ENCODE measurements around the gene NT5C. TPM values are rescaled to one million over a fixed set of nuclear protein-coding genes. Genes with fewer than 3 reads are reported as not detected.
"Not testable (repeated sequence)": the region's sequence is repeated elsewhere in the genome, so short reads cannot be mapped to it uniquely, and the experiment has no call there.

Gene NT5C
- total RNA-seq, 1 donor from 2014 or later, result 140 TPM

- DNase-seq (ENCODE audit: low read depth), result no peak
- TF ChIP-seq CTCF (conservative IDR thresholded peaks at IDR 0.05; ENCODE audit: low read depth, low read length), result peak; percentile 63
These were observed 787 bp downstream of the NT5C start for GRCh38 chr17:75130632-75131277.

GRCh38 chr17:75130059-75130631 is 1.4 kb downstream of the NT5C start:
- no peak for DNase-seq (ENCODE audit: low read depth)
- peak overlapping the region; percentile 94 for H3K4me3 ChIP-seq (ENCODE audit: low read depth, low read length)
- TF ChIP-seq CTCF (conservative IDR thresholded peaks at IDR 0.05; ENCODE audit: low read depth, low read length), result no peak

More at GRCh38 chr17:75130632-75131277, 787 bp downstream of the NT5C start:
- H3K4me3 ChIP-seq (ENCODE audit: low read depth, low read length), result peak overlapping the region; percentile 94

- TF ChIP-seq CTCF (conservative IDR thresholded peaks at IDR 0.05; ENCODE audit: low read depth, low read length), result no peak
- H3K4me3 ChIP-seq (ENCODE audit: low read depth, low read length), result no peak overlapping the region
- no peak for DNase-seq (ENCODE audit: low read depth)
These were observed 2.0 kb downstream of the NT5C start for GRCh38 chr17:75129576-75129975.

GRCh38 chr17:75128694-75129505 is 2.6 kb downstream of the NT5C start:
- no peak for TF ChIP-seq CTCF (conservative IDR thresholded peaks at IDR 0.05; ENCODE audit: low read depth, low read length)
- H3K4me3 ChIP-seq (ENCODE audit: low read depth, low read length), result no peak overlapping the region
- no peak for DNase-seq (ENCODE audit: low read depth)

GRCh38 chr17:75127936-75128335 is 3.6 kb downstream of the NT5C start:
- H3K4me3 ChIP-seq (ENCODE audit: low read depth, low read length); DNase-seq (ENCODE audit: low read depth): not testable (repeated sequence)

GRCh38 chr17:75126954-75127353 is 4.6 kb downstream of the NT5C start:
- H3K4me3 ChIP-seq (ENCODE audit: low read depth, low read length), result no peak overlapping the region
- no peak for TF ChIP-seq CTCF (conservative IDR thresholded peaks at IDR 0.05; ENCODE audit: low read depth, low read length)
- no peak for DNase-seq (ENCODE audit: low read depth)

GRCh38 chr17:75125984-75126383 is 5.6 kb downstream of the NT5C start:
- DNase-seq (ENCODE audit: low read depth), result no peak
- no peak for TF ChIP-seq CTCF (conservative IDR thresholded peaks at IDR 0.05; ENCODE audit: low read depth, low read length)

More at GRCh38 chr17:75125984-75126383, 5.6 kb downstream of the NT5C start:
- H3K4me3 ChIP-seq (ENCODE audit: low read depth, low read length), result no peak overlapping the region
